H1 (cell line): ENCODE measurements around the gene GPR157. TPM values are rescaled to one million over a fixed set of nuclear protein-coding genes. Genes with fewer than 3 reads are reported as not detected.

Experiments
- CTCF ChIA-PET: fragments of 300-600 bp; sonication (Branson Sonifier 250); formaldehyde crosslinking; loops from one replicate; lab custom pipeline; 2021; ENCODE audit not compliant: partially characterized antibody; lab: Charles Lee
- POLR2A ChIA-PET: fragments of 300-600 bp; sonication (Branson Sonifier 250); formaldehyde crosslinking; loops from one replicate; lab custom pipeline; 2021; ENCODE audit warnings: inconsistent platforms; ENCODE audit not compliant: partially characterized antibody; lab: Charles Lee
- DNase-seq, 2 experiments: peaks; one replicate each; pipeline versions ENCODE4 v3.0.0 to v3.0.0-alpha.2; 2010 to 2022; ENCODE audit warnings: low spot score in 2 of 2, low read depth in 1 of 2, mixed read lengths in 1 of 2
- FAIRE-seq: peaks from 2 replicates; lab custom pipeline; 2011; peaks lifted over from hg19 to GRCh38; lab: Jason Lieb, UNC
- H2AFZ ChIP-seq: 2 replicates; pipeline ENCODE4 v1.8.1; 2012; ENCODE audit warnings: low read length, inconsistent platforms
- H2AK5ac ChIP-seq: 2 replicates; pipeline ENCODE4 v1.6.1; 2013; ENCODE audit warnings: low read depth, low read length
- H2BK120ac ChIP-seq: replicated peaks from 2 replicates; pipeline ENCODE3; 2013; ENCODE audit warnings: low read depth, low read length, inconsistent platforms
- H2BK12ac ChIP-seq: 2 replicates; pipeline ENCODE4 v1.6.1; 2013; ENCODE audit warnings: low read depth, low read length
- H2BK15ac ChIP-seq: 2 replicates; pipeline ENCODE4 v1.6.1; 2013; ENCODE audit warnings: low read length
- H2BK20ac ChIP-seq: 2 replicates; pipeline ENCODE4 v1.6.1; 2013; ENCODE audit warnings: low read length
- H2BK5ac ChIP-seq: 2 replicates; pipeline ENCODE4 v1.6.1; 2013; ENCODE audit warnings: low read depth, low read length
- H3K14ac ChIP-seq: 2 replicates; pipeline ENCODE4 v1.6.1; 2013; ENCODE audit warnings: inconsistent platforms; ENCODE audit not compliant: insufficient read length
- H3K18ac ChIP-seq: 2 replicates; pipeline ENCODE4 v1.6.1; 2013; ENCODE audit warnings: low read length; ENCODE audit errors: extremely low read depth
- H3K23ac ChIP-seq: 2 replicates; pipeline ENCODE4 v1.6.1; 2013; ENCODE audit warnings: inconsistent platforms; ENCODE audit not compliant: insufficient read length
- H3K23me2 ChIP-seq: 2 replicates; pipeline ENCODE4 v1.6.1; 2013; ENCODE audit warnings: low read depth, low read length
- H3K27ac ChIP-seq: 2 replicates; pipeline ENCODE4 v1.6.1; 2011; ENCODE audit warnings: low read depth, low read length, inconsistent platforms
- H3K27me3 ChIP-seq, 4 experiments: replicated peaks in 1 of 4; 1 replicate in 1 of 4; 2 replicates in 3 of 4; pipeline versions ENCODE4 v1.6.1 to v1.8.1; 2011 to 2013; ENCODE audit warnings: low read length in 3 of 4, mild to moderate bottlenecking in 3 of 4, inconsistent platforms in 2 of 4, mixed read lengths in 2 of 4, moderate library complexity in 1 of 4; ENCODE audit not compliant: control insufficient read depth in 3 of 4, insufficient read depth in 3 of 4; ENCODE audit errors: extremely low read depth in 1 of 4
- H3K36me3 ChIP-seq, 4 experiments: 2 replicates each; pipeline versions ENCODE4 v1.6.1 to v1.8.1; 2011 to 2013; ENCODE audit warnings: mild to moderate bottlenecking in 4 of 4, low read length in 3 of 4, moderate library complexity in 2 of 4, control low read depth in 1 of 4, inconsistent platforms in 1 of 4; ENCODE audit not compliant: insufficient read depth in 4 of 4, control insufficient read depth in 2 of 4
- H3K4ac ChIP-seq: replicated peaks from 2 replicates; pipeline ENCODE3; 2013; ENCODE audit warnings: low read length, low read depth, mixed read lengths, inconsistent platforms; ENCODE audit not compliant: insufficient read length
- H3K4me1 ChIP-seq, 4 experiments: replicated peaks in 1 of 4; 1 replicate in 1 of 4; 2 replicates in 3 of 4; pipeline versions ENCODE4 v1.6.1 to v1.8.1; 2011 to 2013; ENCODE audit warnings: low read length in 3 of 4, inconsistent platforms in 2 of 4, mixed read lengths in 1 of 4; ENCODE audit not compliant: insufficient read depth in 4 of 4, control insufficient read depth in 3 of 4
- H3K4me2 ChIP-seq, 2 experiments: 2 replicates each; pipeline versions ENCODE4 v1.6.1 to v1.8.1; 2011 to 2013; ENCODE audit warnings: low read depth in 2 of 2, low read length in 2 of 2, control low read depth in 1 of 2, inconsistent platforms in 1 of 2, mild to moderate bottlenecking in 1 of 2; ENCODE audit not compliant: insufficient read depth in 1 of 2
- H3K4me3 ChIP-seq, 4 experiments: fragments of 200-600, 300-600 bp in 1 of 4; sonication (generic), shearing (Covaris generic), sonication (Bioruptor Twin) in 1 of 4; 2 replicates each; pipeline versions ENCODE4 v1.5.1 to v1.8.1; 2011 to 2016; ENCODE audit warnings: low read length in 4 of 4, low read depth in 3 of 4, control low read depth in 2 of 4, inconsistent platforms in 2 of 4, mild to moderate bottlenecking in 2 of 4, mixed read lengths in 1 of 4, moderate library complexity in 1 of 4; ENCODE audit not compliant: insufficient read depth in 2 of 4; ENCODE audit errors: extremely low read depth in 1 of 4
- H3K56ac ChIP-seq: replicated peaks from 2 replicates; pipeline ENCODE3; 2013; ENCODE audit warnings: low read depth, mild to moderate bottlenecking, mixed read lengths, low read length, inconsistent platforms; ENCODE audit not compliant: insufficient read length
- H3K79me1 ChIP-seq: 2 replicates; pipeline ENCODE4 v1.6.1; 2013; ENCODE audit warnings: low read depth, low read length, control low read depth
- H3K79me2 ChIP-seq, 2 experiments: 2 replicates each; pipeline versions ENCODE4 v1.6.1 to v1.8.1; 2012 to 2013; ENCODE audit warnings: low read length in 2 of 2, mild to moderate bottlenecking in 2 of 2, inconsistent platforms in 1 of 2; ENCODE audit not compliant: insufficient read depth in 2 of 2, control insufficient read depth in 1 of 2
- H3K9ac ChIP-seq, 4 experiments: replicated peaks in 1 of 4; 1 replicate in 1 of 4; 2 replicates in 3 of 4; pipeline versions ENCODE4 v1.6.1 to v1.8.1; 2011 to 2013; ENCODE audit warnings: low read depth in 3 of 4, low read length in 3 of 4, control low read depth in 2 of 4, mild to moderate bottlenecking in 2 of 4, moderate library complexity in 2 of 4, inconsistent platforms in 1 of 4; ENCODE audit errors: extremely low read depth in 1 of 4
- H3K9me3 ChIP-seq, 2 experiments: 2 replicates each; pipeline versions ENCODE4 v1.6.1 to v1.8.1; 2012 to 2013; ENCODE audit warnings: mild to moderate bottlenecking in 2 of 2, moderate library complexity in 2 of 2, control low read depth in 1 of 2, inconsistent platforms in 1 of 2, low read depth in 1 of 2, low read length in 1 of 2, mixed read lengths in 1 of 2; ENCODE audit not compliant: insufficient read depth in 2 of 2
- H4K20me1 ChIP-seq, 2 experiments: replicated peaks in 1 of 2; 2 replicates each; pipeline versions ENCODE3 to v1.8.1; 2011 to 2013; ENCODE audit warnings: inconsistent platforms in 2 of 2, low read length in 2 of 2, mild to moderate bottlenecking in 1 of 2; ENCODE audit not compliant: insufficient read depth in 2 of 2, control insufficient read depth in 1 of 2
- H4K5ac ChIP-seq: 2 replicates; pipeline ENCODE4 v1.6.1; 2013; ENCODE audit warnings: low read length, low read depth, mixed read lengths, inconsistent platforms; ENCODE audit not compliant: insufficient read length
- H4K8ac ChIP-seq: 2 replicates; pipeline ENCODE4 v1.8.0; 2013; ENCODE audit warnings: mild to moderate bottlenecking, moderate library complexity, low read length, inconsistent platforms; ENCODE audit not compliant: insufficient read depth; ENCODE audit errors: extremely low read depth
- H4K91ac ChIP-seq: replicated peaks from 2 replicates; pipeline ENCODE3; 2013; ENCODE audit warnings: low read length, mixed read lengths, inconsistent platforms; ENCODE audit not compliant: insufficient read length
- FOSL1 ChIP-seq: IDR thresholded peaks from 2 replicates; pipeline ENCODE4 v1.6.1; 2011; ENCODE audit warnings: mild to moderate bottlenecking, low read depth, low read length, moderate library complexity; ENCODE audit not compliant: insufficient read depth
- GTF2F1 ChIP-seq: IDR thresholded peaks from 2 replicates; pipeline ENCODE4 v1.6.1; 2012; ENCODE audit warnings: low read depth, low read length, improper control_type of control experiment, borderline replicate concordance
- TBP ChIP-seq: IDR thresholded peaks from 2 replicates; pipeline ENCODE4 v1.6.1; 2011; ENCODE audit warnings: low read depth, low read length, improper control_type of control experiment
- WGBS, 2 experiments: shearing (Covaris generic) in 1 of 2; methylation state at CpG; one replicate each; pipeline versions ENCODE4 v1.1.6 to v1.1.7; 2013 to 2015; ENCODE audit warnings: low lambda C conversion rate in 2 of 2, mixed read lengths in 2 of 2, inconsistent platforms in 1 of 2, low coverage in 1 of 2, missing lambda C conversion rate in 1 of 2; ENCODE audit not compliant: insufficient replicate concordance in 2 of 2, insufficient coverage in 1 of 2, insufficient read length in 1 of 2; ENCODE audit errors: extremely low coverage in 1 of 2, missing lambda C conversion rate in 1 of 2; 5-methylcytosine and 5-hydroxymethylcytosine counted together
- polyA plus RNA-seq, 7 experiments: library from polyadenylated mRNA; depleted of rRNA in 3 of 7; stranded (reverse) in 5 of 7; unstranded in 2 of 7; fragments of >200 nt in 5 of 7; fragments of 200-250 nt in 2 of 7; gene quantifications; 1 replicate in 5 of 7; 2 replicates in 1 of 7; 4 replicates in 1 of 7; pipeline versions ENCODE4 v1.2.1 to v1.2.3, GENCODE V29; 2011 to 2013; ENCODE audit warnings: missing spikeins in 2 of 7, mixed read lengths in 2 of 7
- total RNA-seq: library from RNA; stranded (reverse); fragmentation: NEBNext Ultra II Directional; extraction: Animal tissue kit (Norgen Biotek cat#: 25700); gene quantifications from 2 replicates; pipeline ENCODE4 v1.2.1, GENCODE V29; 2021
- TF ChIP-seq, protein P1 (sequence below): IDR thresholded peaks from 2 replicates; pipeline ENCODE4 v1.6.1; 2011; ENCODE audit warnings: low read length, improper control_type of control experiment

GPR157 gene
- total and polyA plus RNA-seq, 2 of the 8 experiments (the other 6 are each of a cell fraction or from before 2014, with no cell fraction given), result 1.0 to 11.0 TPM

DNA sequence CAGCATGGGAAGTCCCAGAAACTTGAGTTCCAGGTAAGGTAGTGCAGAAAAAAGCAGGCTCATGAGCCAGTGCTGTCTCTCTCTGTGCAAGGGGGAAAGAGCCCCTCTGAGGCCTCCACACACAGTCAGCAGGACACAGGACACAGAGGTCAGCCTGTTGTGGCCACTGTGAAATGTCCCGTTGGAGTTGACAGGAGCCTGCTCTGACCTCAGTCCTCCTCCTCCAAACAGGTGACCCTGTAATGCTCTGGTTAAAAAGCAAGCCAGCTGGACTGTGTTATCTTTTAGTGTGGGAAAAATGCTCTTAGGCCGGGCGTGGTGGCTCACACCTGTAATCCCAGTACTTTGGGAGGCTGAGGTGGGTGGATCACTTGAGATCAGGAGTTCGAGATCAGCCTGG is 24.2 kb upstream of the GPR157 start:
- no peak overlapping the region for H3K56ac ChIP-seq
- H4K91ac ChIP-seq, result no peak overlapping the region
- no peak overlapping the region; the same call in 1 of the 2 replicates for H3K27ac ChIP-seq
- no peak for FAIRE-seq
- 88% methylated on average over 4 of the region's 4 CpGs; no CpG with 5 or more reads in 1 of the 2 experiments for WGBS, 2 experiments
- no peak overlapping the region for H2AK5ac ChIP-seq
- H4K5ac ChIP-seq, result no peak overlapping the region
- H3K36me3 ChIP-seq, result peaks cover 4 to 10% (median 5%) of the 10 kb centered on the region in 4 experiments; a peak in 4 of 8 replicates
- no peak overlapping the region for H3K14ac ChIP-seq
- no peak overlapping the region for H2AFZ ChIP-seq
- POLR2A ChIA-PET, result no interaction called here
- no peak overlapping the region for H4K8ac ChIP-seq
- peaks cover 2 to 12% of the 10 kb centered on the region in 2 experiments for H4K20me1 ChIP-seq
- no peak for DNase-seq
- H3K4me1 ChIP-seq, result no peaks in the 10 kb centered on the region; a peak in 1 of 7 replicates
- no peaks in the 10 kb centered on the region for H3K23me2 ChIP-seq
- no peak overlapping the region for H2BK120ac ChIP-seq
- H3K79me2 ChIP-seq, result peaks cover 0 to 41% of the 10 kb centered on the region in 2 experiments; a peak in 2 of 4 replicates
- no peak overlapping the region for H2BK20ac ChIP-seq
- H2BK15ac ChIP-seq, result no peak overlapping the region
- H2BK5ac ChIP-seq, result no peak overlapping the region
- H2BK12ac ChIP-seq, result no peak overlapping the region
- no peak overlapping the region for H3K18ac ChIP-seq
- H3K9ac ChIP-seq, result no peak overlapping the region
- H3K4me2 ChIP-seq, result no peak overlapping the region
- H3K9me3 ChIP-seq, result no peaks in the 10 kb centered on the region
- CTCF ChIA-PET, result no interaction called here
- TF ChIP-seq TBP, result no peak
- TF ChIP-seq FOSL1, result no peak
- no peak for TF ChIP-seq GTF2F1
- TF ChIP-seq, protein P1, sequence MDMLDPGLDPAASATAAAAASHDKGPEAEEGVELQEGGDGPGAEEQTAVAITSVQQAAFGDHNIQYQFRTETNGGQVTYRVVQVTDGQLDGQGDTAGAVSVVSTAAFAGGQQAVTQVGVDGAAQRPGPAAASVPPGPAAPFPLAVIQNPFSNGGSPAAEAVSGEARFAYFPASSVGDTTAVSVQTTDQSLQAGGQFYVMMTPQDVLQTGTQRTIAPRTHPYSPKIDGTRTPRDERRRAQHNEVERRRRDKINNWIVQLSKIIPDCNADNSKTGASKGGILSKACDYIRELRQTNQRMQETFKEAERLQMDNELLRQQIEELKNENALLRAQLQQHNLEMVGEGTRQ, result no peak
- no peak overlapping the region for H3K23ac ChIP-seq
- no peak overlapping the region for H3K4ac ChIP-seq
- no peak overlapping the region for H3K4me3 ChIP-seq
- peaks cover 3% of the 10 kb centered on the region; the same call in 1 of the 2 replicates for H3K79me1 ChIP-seq
- no peaks in the 10 kb centered on the region for H3K27me3 ChIP-seq
